GM19238 (cell line): Measurements from ENCODE around the gene IQCK.

ENCODE experiments used
- DNase-seq: peaks from one replicate; pipeline ENCODE4 v3.0.0; 2011; ENCODE audit warnings: low spot score; ENCODE audit not compliant: insufficient read length

Gene IQCK

GRCh38 chr16:19859603-19860002 is 141.5 kb downstream of the IQCK start:
- no peak for DNase-seq

DNA sequence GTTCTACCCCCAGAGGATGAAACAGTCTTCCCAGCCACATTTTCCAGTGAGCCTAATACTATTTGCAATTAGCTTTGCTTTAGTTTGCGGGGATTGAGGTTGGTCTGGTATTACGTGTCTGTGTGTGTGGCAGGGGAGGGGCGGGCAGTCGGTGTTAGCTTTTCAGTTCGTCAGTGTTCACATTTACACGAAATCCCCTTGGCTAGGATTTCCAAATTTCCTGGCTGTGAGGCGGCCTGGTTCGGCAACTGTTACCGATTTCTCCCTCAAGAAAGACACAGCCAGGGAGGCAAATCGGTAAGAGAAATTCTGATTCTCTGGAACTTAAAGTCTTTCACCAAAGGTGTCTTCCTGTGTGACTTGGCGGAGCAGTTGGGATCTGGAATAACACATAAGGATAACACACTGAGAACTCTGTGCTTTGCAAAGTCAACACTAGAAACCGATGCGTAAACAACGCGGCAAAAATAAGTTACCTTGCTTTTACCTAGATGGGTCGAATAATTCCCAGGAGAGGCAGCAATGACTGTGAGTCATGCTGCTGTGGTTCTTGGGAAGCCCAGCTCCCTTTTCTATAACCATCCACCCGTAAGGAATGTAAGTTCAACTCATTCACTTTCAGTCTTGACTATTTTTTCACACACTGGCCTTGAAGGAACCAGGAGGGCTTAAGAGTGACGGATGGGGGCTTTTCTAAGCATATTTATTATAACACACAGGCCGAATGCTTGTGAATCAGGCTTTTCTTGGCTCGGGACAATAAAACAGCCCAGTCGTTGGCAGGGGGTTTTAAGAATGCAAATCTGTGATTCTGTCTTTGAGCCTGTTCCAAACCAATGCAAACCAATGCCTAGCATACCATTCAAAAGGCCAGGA is 142.3 kb downstream of the IQCK start:
- no peak for DNase-seq

GRCh38 chr16:19861133-19861532 is 143.1 kb downstream of the IQCK start:
- no peak for DNase-seq

GRCh38 chr16:19861811-19862327 is 143.8 kb downstream of the IQCK start:
- no peak for DNase-seq

- no peak for DNase-seq
Measured at GRCh38 chr16:19863990-19864389, 145.9 kb downstream of the IQCK start.

- DNase-seq, result no peak
Measured at GRCh38 chr16:19864566-19864965, 146.5 kb downstream of the IQCK start.

GRCh38 chr16:19868421-19868820 is 150.3 kb downstream of the IQCK start:
- no peak for DNase-seq

GRCh38 chr16:19871721-19872120 is 153.7 kb downstream of the IQCK start:
- no peak for DNase-seq

- no peak for DNase-seq
Measured at GRCh38 chr16:19872179-19872863, 154.2 kb downstream of the IQCK start.

DNA sequence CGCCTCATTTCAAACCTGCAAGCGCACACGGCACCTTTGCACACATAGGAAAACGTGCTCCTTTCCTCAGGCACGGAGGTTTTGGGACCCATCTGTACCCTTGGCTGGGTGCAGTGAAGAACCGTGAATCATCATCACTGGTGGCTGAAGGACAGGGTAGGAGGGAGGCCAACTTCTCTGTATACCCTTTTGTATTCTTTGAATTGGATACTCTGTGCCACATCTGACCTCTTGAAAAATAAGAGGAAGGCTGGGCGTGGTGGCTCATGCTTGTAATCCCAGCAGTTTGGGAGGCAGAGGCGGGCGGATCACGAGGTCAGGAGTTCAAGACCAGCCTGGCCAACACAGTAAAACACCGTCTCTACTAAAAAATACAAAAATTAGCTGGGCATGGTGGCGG is 154.9 kb downstream of the IQCK start:
- no peak for DNase-seq

- no peak for DNase-seq
Measured at GRCh38 chr16:19874026-19874425, 156.0 kb downstream of the IQCK start.

- no peak for DNase-seq
Measured at GRCh38 chr16:19874851-19875546, 156.9 kb downstream of the IQCK start.

- DNase-seq, result no peak
Measured at GRCh38 chr16:19875900-19876299, 157.8 kb downstream of the IQCK start.

- no peak for DNase-seq
Measured at GRCh38 chr16:19876501-19877059, 158.5 kb downstream of the IQCK start.

GRCh38 chr16:19878757-19879156 is 160.7 kb downstream of the IQCK start:
- DNase-seq, result no peak

DNA sequence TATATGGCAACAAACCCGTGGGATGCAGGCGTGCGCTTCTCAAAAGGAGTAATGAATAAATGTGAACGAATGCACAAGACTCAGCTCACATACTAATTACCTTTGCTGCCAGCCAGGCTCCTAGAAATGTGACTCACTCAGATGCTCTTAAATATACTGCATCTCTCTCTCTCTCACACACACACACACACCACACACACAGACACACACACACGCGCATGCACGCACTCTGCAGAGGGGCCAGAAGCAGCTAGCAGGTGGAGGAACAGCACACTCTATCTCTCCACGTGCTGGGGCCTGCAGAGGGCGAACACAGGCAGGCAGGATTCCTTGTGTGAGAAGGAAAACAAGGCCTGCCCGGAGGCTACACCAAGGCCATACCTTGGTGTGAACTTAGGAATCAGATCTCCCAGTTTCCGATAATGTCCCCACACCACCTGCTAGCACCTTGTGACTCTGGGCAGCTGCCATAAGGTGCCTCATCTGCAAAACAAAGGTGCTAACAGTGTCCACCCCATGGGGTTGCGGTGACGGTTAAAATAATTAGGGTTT is 161.2 kb downstream of the IQCK start:
- no peak for DNase-seq

- no peak for DNase-seq
Measured at GRCh38 chr16:19881028-19881427, 163.0 kb downstream of the IQCK start.

DNA sequence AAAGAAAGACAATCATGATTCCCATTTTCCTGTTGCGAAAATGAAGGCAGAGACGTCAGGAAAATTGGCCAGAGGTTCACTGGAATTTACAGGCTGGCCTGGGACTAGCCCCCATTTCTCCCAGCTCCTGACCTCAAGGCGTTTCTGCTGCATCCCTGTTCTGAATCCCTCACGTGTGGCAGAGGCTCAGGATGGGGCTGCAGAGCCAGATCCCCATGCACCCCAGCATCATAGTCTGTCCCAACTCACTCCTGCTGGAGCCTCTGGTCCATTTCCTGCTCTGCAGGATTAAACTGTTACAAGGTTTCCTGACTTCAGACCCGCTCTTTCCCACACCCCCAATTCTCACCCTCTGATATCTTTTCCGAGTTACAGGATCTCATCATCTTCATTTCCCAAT is 163.7 kb downstream of the IQCK start:
- DNase-seq, result no peak

DNA sequence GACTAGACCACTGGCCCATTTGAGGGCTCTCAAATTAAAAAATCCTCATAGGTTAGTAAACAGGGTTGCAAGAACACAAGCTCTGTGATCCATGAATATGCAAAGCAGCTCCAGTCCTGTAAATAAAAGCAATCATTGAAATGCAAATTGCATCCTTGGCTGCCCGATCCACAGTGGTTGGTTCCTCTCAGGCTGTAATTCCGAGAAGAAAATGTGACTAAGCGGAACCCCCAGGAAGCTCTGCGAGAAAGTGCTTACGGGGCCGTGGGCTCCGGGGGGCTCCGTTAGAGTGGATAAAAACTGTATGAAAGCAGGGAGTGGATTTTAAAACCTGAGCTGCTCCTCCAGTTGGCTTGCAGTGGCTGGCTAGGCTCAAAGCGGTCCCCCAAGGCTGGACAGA is 164.1 kb downstream of the IQCK start:
- DNase-seq, result no peak

- DNase-seq, result no peak
Measured at GRCh38 chr16:19882646-19883045, 164.6 kb downstream of the IQCK start.

DNA sequence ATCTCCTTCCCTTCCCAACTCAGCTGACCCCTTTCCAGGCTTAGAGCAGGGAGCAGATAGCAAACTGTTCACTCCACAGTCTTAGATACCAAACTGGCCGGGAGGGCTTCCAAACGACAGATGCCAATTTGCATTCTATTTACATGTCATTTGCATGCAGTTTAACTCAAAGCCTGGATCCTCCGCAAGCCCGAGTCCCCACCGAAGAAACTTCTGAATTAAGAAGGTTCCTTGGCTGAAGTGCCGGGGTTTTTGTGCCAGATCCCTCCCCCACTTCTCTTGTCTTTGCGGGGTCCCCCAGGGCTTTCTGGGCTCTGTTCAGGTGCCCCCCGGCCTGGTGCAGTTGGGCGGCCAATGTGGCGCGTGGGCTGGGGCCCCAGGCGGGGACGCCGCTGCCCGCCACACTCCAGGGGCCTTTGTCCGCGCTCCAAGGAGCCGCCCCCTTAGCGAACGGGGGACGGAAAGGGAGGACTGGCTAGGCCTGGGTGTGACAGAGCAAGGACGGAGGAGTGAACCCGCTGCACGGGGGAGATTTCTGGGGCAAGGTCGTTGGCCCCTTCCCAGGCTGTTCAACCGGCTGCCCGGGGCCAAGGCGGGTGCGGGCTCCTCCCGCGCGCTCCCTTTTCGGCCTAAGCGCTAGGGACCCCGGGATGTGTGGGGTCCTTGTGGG is 165.4 kb downstream of the IQCK start:
- DNase-seq, result no peak
